GM12878 (cell line): ENCODE data around the gene ABCA9. TPM values are rescaled to one million over a fixed set of nuclear protein-coding genes. Genes with fewer than 3 reads are reported as not detected.

Experiments used
- ATAC-seq: fragments of 200-7000 bp; cut with Tn5 transposase; 3 replicates; pipeline ENCODE4 v1.9.1; 2020; ENCODE audit warnings: mild to moderate bottlenecking, moderate library complexity
- BruUV-seq: library from RNA; stranded (reverse); fragments of 400-500 nt; replicated peaks from 2 replicates; lab custom pipeline; 2021; lab: Mats Ljungman, UMichigan
- CTCF ChIA-PET: fragments of 300-600 bp; sonication (Branson Sonifier 250); formaldehyde crosslinking; extraction: SDS; loops from one replicate; lab custom pipeline; 2021; ENCODE audit warnings: inconsistent platforms; lab: Yijun Ruan, JAX
- POLR2A ChIA-PET: fragments of 350-600 bp; formaldehyde crosslinking; extraction: SDS; loops from one replicate; lab custom pipeline; 2021; ENCODE audit warnings: inconsistent platforms; lab: Charles Lee
- RAD21 ChIA-PET: fragments of 300-600 bp; sonication (Branson Sonifier 250); formaldehyde crosslinking; loops from one replicate; lab custom pipeline; 2023; ENCODE audit warnings: antibody characterized with exemption; ENCODE audit not compliant: unreplicated experiment; lab: Charles Lee
- SMC1A ChIA-PET: fragments of 300-600 bp; sonication (Branson Sonifier 250); formaldehyde crosslinking; loops from one replicate; lab custom pipeline; 2023; ENCODE audit not compliant: unreplicated experiment, uncharacterized antibody; lab: Charles Lee
- DNase-seq: peaks from one replicate; pipeline ENCODE4 v3.0.0-alpha.2; 2011; ENCODE audit warnings: low read depth, low spot score
- FAIRE-seq: peaks from 3 replicates; lab custom pipeline; 2011; peaks lifted over from hg19 to GRCh38; lab: Jason Lieb, UNC
- H2AFZ ChIP-seq: 2 replicates; pipeline ENCODE4 v1.6.0; 2011; ENCODE audit warnings: low read depth, low read length, control low read depth; ENCODE audit not compliant: control insufficient read depth
- H3K27ac ChIP-seq: 2 replicates; pipeline ENCODE4 v1.5.1; 2011; ENCODE audit warnings: control low read depth; ENCODE audit not compliant: control insufficient read depth, insufficient read depth
- H3K27me3 ChIP-seq, 2 experiments: replicated peaks in 1 of 2; 2 replicates each; pipeline versions ENCODE4 v1.6.0 to v1.6.1; 2011; ENCODE audit warnings: low read length in 1 of 2; ENCODE audit not compliant: control insufficient read depth in 2 of 2, insufficient read depth in 2 of 2
- H3K36me3 ChIP-seq, 2 experiments: 2 replicates each; pipeline ENCODE4 v1.5.1; 2011; ENCODE audit warnings: low read length in 1 of 2; ENCODE audit not compliant: control insufficient read depth in 2 of 2, insufficient read depth in 2 of 2
- H3K4me1 ChIP-seq: 2 replicates; pipeline ENCODE4 v1.6.1; 2011; ENCODE audit warnings: mild to moderate bottlenecking, low read length, moderate library complexity, mixed read lengths; ENCODE audit not compliant: control insufficient read depth, insufficient read depth
- H3K4me2 ChIP-seq: 2 replicates; pipeline ENCODE4 v1.6.0; 2011; ENCODE audit warnings: control low read depth; ENCODE audit not compliant: control insufficient read depth, insufficient read depth
- H3K4me3 ChIP-seq: fragments of 200-600 bp; sonication (generic); 2 replicates; pipeline ENCODE4 v1.5.1; 2016
- H3K79me2 ChIP-seq: 2 replicates; pipeline ENCODE4 v1.6.0; 2011; ENCODE audit warnings: low read length; ENCODE audit not compliant: control insufficient read depth, insufficient read depth
- H3K9ac ChIP-seq: 2 replicates; pipeline ENCODE4 v1.8.0; 2011; ENCODE audit warnings: low read length, control low read depth, mixed read lengths; ENCODE audit not compliant: control insufficient read depth, insufficient read depth
- H3K9me3 ChIP-seq: replicated peaks from 3 replicates; pipeline ENCODE4 v1.5.1; 2011; ENCODE audit warnings: mild to moderate bottlenecking, low read length; ENCODE audit not compliant: control insufficient read depth, insufficient read depth
- H4K20me1 ChIP-seq: 2 replicates; pipeline ENCODE4 v1.6.0; 2011; ENCODE audit not compliant: control insufficient read depth, insufficient read depth
- ATF7 ChIP-seq: fragments of 450-650 bp; IDR thresholded peaks from 2 replicates; pipeline ENCODE4 v1.6.1; 2016; ENCODE audit warnings: low read depth, mild to moderate bottlenecking
- BMI1 ChIP-seq: fragments of 450-650 bp; IDR thresholded peaks from 2 replicates; pipeline ENCODE4 v1.6.1; 2016; ENCODE audit warnings: mild to moderate bottlenecking, moderate library complexity, borderline replicate concordance
- CBX5 ChIP-seq: sonication (generic); IDR thresholded peaks from 2 replicates; pipeline ENCODE4 v1.6.1; 2016; ENCODE audit warnings: low read depth, moderate library complexity, mild to moderate bottlenecking, inconsistent platforms
- FOS ChIP-seq: IDR thresholded peaks from 3 replicates; pipeline ENCODE4 v1.6.1; 2011; ENCODE audit warnings: borderline replicate concordance; ENCODE audit not compliant: insufficient read length; ENCODE audit errors: extremely low read depth
- GABPA ChIP-seq: IDR thresholded peaks from 2 replicates; pipeline ENCODE4 v1.6.1; 2014; ENCODE audit warnings: antibody characterized with exemption, low read depth, mild to moderate bottlenecking, inconsistent platforms
- HDAC6 ChIP-seq: fragments of 200-600 bp; sonication (generic); IDR thresholded peaks from one replicate; pipeline ENCODE4 v1.8.0; 2017; ENCODE audit warnings: antibody characterized with exemption; ENCODE audit not compliant: unreplicated experiment
- IRF4 ChIP-seq: IDR thresholded peaks from 2 replicates; pipeline ENCODE4 v1.6.1; 2011; ENCODE audit warnings: low read depth, low read length
- KAT2A ChIP-seq: conservative IDR thresholded peaks from 2 replicates; pipeline ENCODE4 v1.6.1; 2011; ENCODE audit warnings: low read depth, low read length; ENCODE audit not compliant: control insufficient read depth
- NFYA ChIP-seq: IDR thresholded peaks from 2 replicates; pipeline ENCODE4 v1.6.1; 2011; ENCODE audit warnings: low read depth, mild to moderate bottlenecking, low read length, improper control_type of control experiment, borderline replicate concordance
- NR2C2 ChIP-seq: IDR thresholded peaks from 2 replicates; pipeline ENCODE4 v1.6.1; 2011; ENCODE audit warnings: borderline replicate concordance, low read depth; ENCODE audit not compliant: control insufficient read depth, insufficient read length
- NR2F1 ChIP-seq: fragments of 450-650 bp; conservative IDR thresholded peaks from 2 replicates; pipeline ENCODE4 v1.6.1; 2017; ENCODE audit warnings: mild to moderate bottlenecking
- ZNF207 ChIP-seq: fragments of 450-650 bp; IDR thresholded peaks from 2 replicates; pipeline ENCODE4 v1.6.1; 2014; ENCODE audit warnings: antibody characterized with exemption, mild to moderate bottlenecking, borderline replicate concordance
- WGBS: methylation state at CpG from one replicate; pipeline ENCODE4 v1.1.6; 2016; ENCODE audit warnings: low lambda C conversion rate; ENCODE audit not compliant: insufficient replicate concordance, insufficient coverage; ENCODE audit errors: missing lambda C conversion rate; 5-methylcytosine and 5-hydroxymethylcytosine counted together
- in situ Hi-C: fragments of 300-500 bp; cut with MboI; formaldehyde crosslinking; loops from 9 replicates; pipeline ENCODE4 v1.14.3; 2018; ENCODE audit warnings: mixed read lengths
- intact Hi-C: fragments of 100-400 bp; cut with micrococcal nuclease; formaldehyde crosslinking; loops from one replicate; pipeline ENCODE4 v1.14.2; 2022; ENCODE audit not compliant: unreplicated experiment
- polyA plus RNA-seq, 11 experiments: library from polyadenylated mRNA; depleted of rRNA in 4 of 11; unstranded in 6 of 11; stranded (reverse) in 5 of 11; fragments of >200 nt; fragmentation: Nextera tagmentation in 4 of 11; fragmentation: Illumina TruSeq in 1 of 11; extraction: Ambion mirVana in 4 of 11; extraction: Trizol in 1 of 11; gene quantifications; 1 replicate in 1 of 11; 2 replicates in 10 of 11; pipeline versions ENCODE4 v1.2.1 to v1.2.3, GENCODE V29; 2011 to 2016; ENCODE audit warnings: inconsistent platforms in 2 of 11, missing spikeins in 2 of 11, low read depth in 1 of 11
- total RNA-seq, 4 experiments: library from RNA; depleted of rRNA in 3 of 4; stranded (reverse); fragments of >200 nt in 3 of 4; fragmentation: Illumina TruSeq in 1 of 4; extraction: Trizol in 1 of 4; gene quantifications; 2 replicates each; pipeline versions ENCODE4 v1.2.1 to v1.2.3, GENCODE V29; 2013 to 2021
- TF ChIP-seq, protein P1 (sequence below): IDR thresholded peaks from 2 replicates; pipeline ENCODE4 v1.6.1; 2012; ENCODE audit warnings: mild to moderate bottlenecking, low read depth, low read length
- TF ChIP-seq, protein P2 (sequence below): IDR thresholded peaks from 2 replicates; pipeline ENCODE4 v1.6.1; 2012; ENCODE audit warnings: low read depth, low read length, improper control_type of control experiment
- TF ChIP-seq, protein P3 (sequence below): fragments of 450-650 bp; IDR thresholded peaks from 2 replicates; pipeline ENCODE4 v1.6.1; 2016; ENCODE audit warnings: mild to moderate bottlenecking, moderate library complexity, borderline replicate concordance

Gene ABCA9
- total and polyA plus RNA-seq, 10 of the 15 experiments (the other 5 are each of a cell fraction or from before 2014, with no cell fraction given), result under 0.01 to 2.9 (median 0.31) TPM

DNA sequence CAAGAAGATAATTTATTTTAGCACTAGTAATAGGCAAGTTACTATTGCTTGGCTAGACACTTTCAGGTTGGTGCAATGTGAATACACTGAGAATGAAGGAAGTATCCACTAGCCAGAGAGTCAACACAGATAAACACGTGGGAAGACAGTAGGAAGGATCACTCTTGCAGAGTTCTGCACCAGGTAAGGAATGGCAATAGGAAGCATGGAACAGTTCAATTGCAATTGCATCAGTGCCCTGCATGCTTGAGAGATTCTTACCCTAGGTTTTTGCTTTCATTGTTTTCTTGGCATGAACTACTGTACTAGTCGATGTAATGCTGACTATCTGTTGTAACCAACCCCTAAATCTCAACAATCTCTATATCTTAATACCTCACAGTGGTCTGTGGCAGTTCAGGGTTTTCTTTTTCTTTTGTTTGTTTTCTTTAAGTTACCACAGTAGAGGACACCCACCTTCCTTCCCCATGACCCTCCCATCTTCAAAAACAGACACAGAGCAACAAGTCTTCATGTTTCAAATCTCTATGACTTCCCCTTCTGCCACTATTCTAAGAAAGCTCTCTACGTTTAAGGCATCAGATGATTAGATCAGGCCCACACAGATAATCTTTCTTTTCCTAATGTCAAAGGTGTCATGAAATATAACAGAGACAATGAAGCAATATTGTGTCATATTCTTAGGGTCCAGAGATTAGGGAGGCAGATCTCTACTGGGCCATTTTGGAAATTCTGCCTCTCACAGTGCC is 87.5 kb downstream of the ABCA9 start:
- Histone ChIP-seq H3K36me3 (no peaks in the 10 kb centered on the region), H3K4me1 (no peaks in the 10 kb centered on the region), H3K27ac (no peak overlapping the region), H3K27me3 (no peaks in the 10 kb centered on the region), H3K4me3 (no peak overlapping the region)
- in situ Hi-C loops, result no loop called here
- POLR2A ChIA-PET, result no interaction called here
- TF ChIP-seq NFYA, result no peak
- no peak for TF ChIP-seq FOS
- TF ChIP-seq ATF7, result no peak
- no peak for TF ChIP-seq CBX5
- no peak for TF ChIP-seq NR2C2
- TF ChIP-seq BMI1, result no peak
- TF ChIP-seq, protein P1, sequence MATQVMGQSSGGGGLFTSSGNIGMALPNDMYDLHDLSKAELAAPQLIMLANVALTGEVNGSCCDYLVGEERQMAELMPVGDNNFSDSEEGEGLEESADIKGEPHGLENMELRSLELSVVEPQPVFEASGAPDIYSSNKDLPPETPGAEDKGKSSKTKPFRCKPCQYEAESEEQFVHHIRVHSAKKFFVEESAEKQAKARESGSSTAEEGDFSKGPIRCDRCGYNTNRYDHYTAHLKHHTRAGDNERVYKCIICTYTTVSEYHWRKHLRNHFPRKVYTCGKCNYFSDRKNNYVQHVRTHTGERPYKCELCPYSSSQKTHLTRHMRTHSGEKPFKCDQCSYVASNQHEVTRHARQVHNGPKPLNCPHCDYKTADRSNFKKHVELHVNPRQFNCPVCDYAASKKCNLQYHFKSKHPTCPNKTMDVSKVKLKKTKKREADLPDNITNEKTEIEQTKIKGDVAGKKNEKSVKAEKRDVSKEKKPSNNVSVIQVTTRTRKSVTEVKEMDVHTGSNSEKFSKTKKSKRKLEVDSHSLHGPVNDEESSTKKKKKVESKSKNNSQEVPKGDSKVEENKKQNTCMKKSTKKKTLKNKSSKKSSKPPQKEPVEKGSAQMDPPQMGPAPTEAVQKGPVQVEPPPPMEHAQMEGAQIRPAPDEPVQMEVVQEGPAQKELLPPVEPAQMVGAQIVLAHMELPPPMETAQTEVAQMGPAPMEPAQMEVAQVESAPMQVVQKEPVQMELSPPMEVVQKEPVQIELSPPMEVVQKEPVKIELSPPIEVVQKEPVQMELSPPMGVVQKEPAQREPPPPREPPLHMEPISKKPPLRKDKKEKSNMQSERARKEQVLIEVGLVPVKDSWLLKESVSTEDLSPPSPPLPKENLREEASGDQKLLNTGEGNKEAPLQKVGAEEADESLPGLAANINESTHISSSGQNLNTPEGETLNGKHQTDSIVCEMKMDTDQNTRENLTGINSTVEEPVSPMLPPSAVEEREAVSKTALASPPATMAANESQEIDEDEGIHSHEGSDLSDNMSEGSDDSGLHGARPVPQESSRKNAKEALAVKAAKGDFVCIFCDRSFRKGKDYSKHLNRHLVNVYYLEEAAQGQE, result no peak
- TF ChIP-seq, protein P2, sequence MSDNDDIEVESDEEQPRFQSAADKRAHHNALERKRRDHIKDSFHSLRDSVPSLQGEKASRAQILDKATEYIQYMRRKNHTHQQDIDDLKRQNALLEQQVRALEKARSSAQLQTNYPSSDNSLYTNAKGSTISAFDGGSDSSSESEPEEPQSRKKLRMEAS, result no peak
- TF ChIP-seq IRF4, result no peak
- no peak for TF ChIP-seq HDAC6
- no peak for TF ChIP-seq NR2F1
- no peak for TF ChIP-seq ZNF207
- no peak for TF ChIP-seq KAT2A
- TF ChIP-seq GABPA, result no peak
- TF ChIP-seq, protein P3, sequence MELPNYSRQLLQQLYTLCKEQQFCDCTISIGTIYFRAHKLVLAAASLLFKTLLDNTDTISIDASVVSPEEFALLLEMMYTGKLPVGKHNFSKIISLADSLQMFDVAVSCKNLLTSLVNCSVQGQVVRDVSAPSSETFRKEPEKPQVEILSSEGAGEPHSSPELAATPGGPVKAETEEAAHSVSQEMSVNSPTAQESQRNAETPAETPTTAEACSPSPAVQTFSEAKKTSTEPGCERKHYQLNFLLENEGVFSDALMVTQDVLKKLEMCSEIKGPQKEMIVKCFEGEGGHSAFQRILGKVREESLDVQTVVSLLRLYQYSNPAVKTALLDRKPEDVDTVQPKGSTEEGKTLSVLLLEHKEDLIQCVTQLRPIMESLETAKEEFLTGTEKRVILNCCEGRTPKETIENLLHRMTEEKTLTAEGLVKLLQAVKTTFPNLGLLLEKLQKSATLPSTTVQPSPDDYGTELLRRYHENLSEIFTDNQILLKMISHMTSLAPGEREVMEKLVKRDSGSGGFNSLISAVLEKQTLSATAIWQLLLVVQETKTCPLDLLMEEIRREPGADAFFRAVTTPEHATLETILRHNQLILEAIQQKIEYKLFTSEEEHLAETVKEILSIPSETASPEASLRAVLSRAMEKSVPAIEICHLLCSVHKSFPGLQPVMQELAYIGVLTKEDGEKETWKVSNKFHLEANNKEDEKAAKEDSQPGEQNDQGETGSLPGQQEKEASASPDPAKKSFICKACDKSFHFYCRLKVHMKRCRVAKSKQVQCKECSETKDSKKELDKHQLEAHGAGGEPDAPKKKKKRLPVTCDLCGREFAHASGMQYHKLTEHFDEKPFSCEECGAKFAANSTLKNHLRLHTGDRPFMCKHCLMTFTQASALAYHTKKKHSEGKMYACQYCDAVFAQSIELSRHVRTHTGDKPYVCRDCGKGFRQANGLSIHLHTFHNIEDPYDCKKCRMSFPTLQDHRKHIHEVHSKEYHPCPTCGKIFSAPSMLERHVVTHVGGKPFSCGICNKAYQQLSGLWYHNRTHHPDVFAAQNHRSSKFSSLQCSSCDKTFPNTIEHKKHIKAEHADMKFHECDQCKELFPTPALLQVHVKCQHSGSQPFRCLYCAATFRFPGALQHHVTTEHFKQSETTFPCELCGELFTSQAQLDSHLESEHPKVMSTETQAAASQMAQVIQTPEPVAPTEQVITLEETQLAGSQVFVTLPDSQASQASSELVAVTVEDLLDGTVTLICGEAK, result no peak
- TF ChIP-seq, all 136 proteins: peak for 0
- FAIRE-seq (peak; percentile 44), ATAC-seq (no peak; the same call in 2 of the 3 replicates), DNase-seq (no peak)
- ChIA-PET SMC1A (no interaction called here), RAD21 (no interaction called here), CTCF (no interaction called here)
- Histone ChIP-seq H3K9me3 (no peaks in the 10 kb centered on the region), H2AFZ (no peak overlapping the region), H4K20me1 (no peaks in the 10 kb centered on the region), H3K4me2 (no peak overlapping the region), H3K9ac (no peak overlapping the region), H3K79me2 (no peaks in the 10 kb centered on the region)
- intact Hi-C loops, result loop anchor here (5.0 kb wide), 2 partner anchors 196 to 274 kb away; no protein-coding TSS in a partner anchor
- BruUV-seq, result no TSS peak
- WGBS, result 20% methylated on average over 3 of the region's 3 CpGs
